Measurements from ENCODE around the gene MGARP.

The MGARP gene

DNA sequence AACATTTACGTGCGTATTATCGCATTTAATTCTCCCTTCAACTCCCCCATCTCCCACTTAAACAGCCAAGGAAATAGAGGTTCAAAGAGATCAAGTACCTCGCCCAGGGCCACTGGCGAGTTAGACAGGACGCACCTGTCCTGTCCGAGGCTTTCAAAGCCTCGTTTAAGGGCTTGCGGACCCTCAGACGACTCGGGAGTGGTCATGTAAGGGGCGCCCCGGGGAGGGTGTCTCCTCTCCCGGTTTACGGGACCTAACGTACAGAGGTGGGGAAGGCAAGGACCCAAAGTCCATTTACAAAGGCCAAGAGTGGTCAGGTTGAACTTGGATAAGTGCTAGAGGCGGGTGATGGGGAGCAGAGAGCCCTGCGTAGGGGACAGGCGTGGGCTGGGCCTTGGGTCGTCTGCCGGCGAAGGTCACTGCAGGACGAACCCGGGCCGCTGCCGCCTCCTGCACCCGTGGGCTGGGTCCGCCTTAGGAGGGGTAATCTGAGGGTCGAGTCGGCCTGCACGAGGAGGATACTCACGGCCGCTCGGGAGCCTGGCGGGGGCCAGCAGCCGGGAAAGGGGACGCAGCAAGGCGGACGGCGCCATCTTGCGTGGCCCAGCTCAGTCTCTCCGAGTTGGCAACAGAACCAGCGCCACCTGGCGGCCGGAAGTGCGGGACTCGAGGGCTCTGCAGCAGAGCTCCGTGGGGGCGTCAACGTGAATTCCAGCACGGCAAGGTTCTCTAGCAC is 15.3 kb upstream of the MGARP start (continued):
- TF ChIP-seq, protein P1, sequence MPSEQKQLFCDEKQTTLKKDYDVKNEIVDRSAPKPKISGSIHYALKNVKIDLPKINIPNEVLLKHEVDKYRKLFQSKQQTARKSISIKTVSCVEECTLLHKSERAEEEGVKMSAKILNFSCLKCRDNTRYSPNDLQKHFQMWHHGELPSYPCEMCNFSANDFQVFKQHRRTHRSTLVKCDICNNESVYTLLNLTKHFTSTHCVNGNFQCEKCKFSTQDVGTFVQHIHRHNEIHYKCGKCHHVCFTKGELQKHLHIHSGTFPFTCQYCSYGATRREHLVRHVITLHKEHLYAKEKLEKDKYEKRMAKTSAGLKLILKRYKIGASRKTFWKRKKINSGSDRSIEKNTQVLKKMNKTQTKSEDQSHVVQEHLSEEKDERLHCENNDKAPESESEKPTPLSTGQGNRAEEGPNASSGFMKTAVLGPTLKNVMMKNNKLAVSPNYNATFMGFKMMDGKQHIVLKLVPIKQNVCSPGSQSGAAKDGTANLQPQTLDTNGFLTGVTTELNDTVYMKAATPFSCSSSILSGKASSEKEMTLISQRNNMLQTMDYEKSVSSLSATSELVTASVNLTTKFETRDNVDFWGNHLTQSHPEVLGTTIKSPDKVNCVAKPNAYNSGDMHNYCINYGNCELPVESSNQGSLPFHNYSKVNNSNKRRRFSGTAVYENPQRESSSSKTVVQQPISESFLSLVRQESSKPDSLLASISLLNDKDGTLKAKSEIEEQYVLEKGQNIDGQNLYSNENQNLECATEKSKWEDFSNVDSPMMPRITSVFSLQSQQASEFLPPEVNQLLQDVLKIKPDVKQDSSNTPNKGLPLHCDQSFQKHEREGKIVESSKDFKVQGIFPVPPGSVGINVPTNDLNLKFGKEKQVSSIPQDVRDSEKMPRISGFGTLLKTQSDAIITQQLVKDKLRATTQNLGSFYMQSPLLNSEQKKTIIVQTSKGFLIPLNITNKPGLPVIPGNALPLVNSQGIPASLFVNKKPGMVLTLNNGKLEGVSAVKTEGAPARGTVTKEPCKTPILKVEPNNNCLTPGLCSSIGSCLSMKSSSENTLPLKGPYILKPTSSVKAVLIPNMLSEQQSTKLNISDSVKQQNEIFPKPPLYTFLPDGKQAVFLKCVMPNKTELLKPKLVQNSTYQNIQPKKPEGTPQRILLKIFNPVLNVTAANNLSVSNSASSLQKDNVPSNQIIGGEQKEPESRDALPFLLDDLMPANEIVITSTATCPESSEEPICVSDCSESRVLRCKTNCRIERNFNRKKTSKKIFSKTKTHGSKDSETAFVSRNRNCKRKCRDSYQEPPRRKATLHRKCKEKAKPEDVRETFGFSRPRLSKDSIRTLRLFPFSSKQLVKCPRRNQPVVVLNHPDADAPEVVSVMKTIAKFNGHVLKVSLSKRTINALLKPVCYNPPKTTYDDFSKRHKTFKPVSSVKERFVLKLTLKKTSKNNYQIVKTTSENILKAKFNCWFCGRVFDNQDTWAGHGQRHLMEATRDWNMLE (tag by site-specific recombination; conservative IDR thresholded peaks at IDR 0.05; ENCODE audit: low read depth), result 0 out of 2 replicates have a peak, but pooled peaks have one; percentile 22
- TF ChIP-seq, protein P2, sequence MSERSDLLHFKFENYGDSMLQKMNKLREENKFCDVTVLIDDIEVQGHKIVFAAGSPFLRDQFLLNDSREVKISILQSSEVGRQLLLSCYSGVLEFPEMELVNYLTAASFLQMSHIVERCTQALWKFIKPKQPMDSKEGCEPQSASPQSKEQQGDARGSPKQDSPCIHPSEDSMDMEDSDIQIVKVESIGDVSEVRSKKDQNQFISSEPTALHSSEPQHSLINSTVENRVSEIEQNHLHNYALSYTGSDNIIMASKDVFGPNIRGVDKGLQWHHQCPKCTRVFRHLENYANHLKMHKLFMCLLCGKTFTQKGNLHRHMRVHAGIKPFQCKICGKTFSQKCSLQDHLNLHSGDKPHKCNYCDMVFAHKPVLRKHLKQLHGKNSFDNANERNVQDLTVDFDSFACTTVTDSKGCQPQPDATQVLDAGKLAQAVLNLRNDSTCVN (tag by site-specific recombination; optimal IDR thresholded peaks at IDR 0.05), result peak; percentile 35
- 0 out of 2 replicates have a peak, but pooled peaks have one; percentile 41 for TF ChIP-seq REPIN1 (tag by site-specific recombination; IDR thresholded peaks at IDR 0.05; ENCODE audit: low read depth)
- peak; percentile 73 for TF ChIP-seq MZF1 (tag by site-specific recombination; IDR thresholded peaks at IDR 0.05; ENCODE audit: borderline replicate concordance)
- TF ChIP-seq ZNF600 (tag by site-specific recombination; IDR thresholded peaks at IDR 0.05), result peak; percentile 68
- TF ChIP-seq, protein P3, sequence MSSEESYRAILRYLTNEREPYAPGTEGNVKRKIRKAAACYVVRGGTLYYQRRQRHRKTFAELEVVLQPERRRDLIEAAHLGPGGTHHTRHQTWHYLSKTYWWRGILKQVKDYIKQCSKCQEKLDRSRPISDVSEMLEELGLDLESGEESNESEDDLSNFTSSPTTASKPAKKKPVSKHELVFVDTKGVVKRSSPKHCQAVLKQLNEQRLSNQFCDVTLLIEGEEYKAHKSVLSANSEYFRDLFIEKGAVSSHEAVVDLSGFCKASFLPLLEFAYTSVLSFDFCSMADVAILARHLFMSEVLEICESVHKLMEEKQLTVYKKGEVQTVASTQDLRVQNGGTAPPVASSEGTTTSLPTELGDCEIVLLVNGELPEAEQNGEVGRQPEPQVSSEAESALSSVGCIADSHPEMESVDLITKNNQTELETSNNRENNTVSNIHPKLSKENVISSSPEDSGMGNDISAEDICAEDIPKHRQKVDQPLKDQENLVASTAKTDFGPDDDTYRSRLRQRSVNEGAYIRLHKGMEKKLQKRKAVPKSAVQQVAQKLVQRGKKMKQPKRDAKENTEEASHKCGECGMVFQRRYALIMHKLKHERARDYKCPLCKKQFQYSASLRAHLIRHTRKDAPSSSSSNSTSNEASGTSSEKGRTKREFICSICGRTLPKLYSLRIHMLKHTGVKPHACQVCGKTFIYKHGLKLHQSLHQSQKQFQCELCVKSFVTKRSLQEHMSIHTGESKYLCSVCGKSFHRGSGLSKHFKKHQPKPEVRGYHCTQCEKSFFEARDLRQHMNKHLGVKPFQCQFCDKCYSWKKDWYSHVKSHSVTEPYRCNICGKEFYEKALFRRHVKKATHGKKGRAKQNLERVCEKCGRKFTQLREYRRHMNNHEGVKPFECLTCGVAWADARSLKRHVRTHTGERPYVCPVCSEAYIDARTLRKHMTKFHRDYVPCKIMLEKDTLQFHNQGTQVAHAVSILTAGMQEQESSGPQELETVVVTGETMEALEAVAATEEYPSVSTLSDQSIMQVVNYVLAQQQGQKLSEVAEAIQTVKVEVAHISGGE (tag by site-specific recombination; conservative IDR thresholded peaks at IDR 0.05; ENCODE audit: low read depth), result peak; percentile 78
- no peak for TF ChIP-seq ZNF404 (tag by site-specific recombination; IDR thresholded peaks at IDR 0.05)
- no peak for TF ChIP-seq GLI4 (tag by site-specific recombination; IDR thresholded peaks at IDR 0.05)
- 0 out of 2 replicates have a peak, but pooled peaks have one; percentile 57 for TF ChIP-seq ZSCAN30 (tag by site-specific recombination; IDR thresholded peaks at IDR 0.05)
- TF ChIP-seq, protein P4, sequence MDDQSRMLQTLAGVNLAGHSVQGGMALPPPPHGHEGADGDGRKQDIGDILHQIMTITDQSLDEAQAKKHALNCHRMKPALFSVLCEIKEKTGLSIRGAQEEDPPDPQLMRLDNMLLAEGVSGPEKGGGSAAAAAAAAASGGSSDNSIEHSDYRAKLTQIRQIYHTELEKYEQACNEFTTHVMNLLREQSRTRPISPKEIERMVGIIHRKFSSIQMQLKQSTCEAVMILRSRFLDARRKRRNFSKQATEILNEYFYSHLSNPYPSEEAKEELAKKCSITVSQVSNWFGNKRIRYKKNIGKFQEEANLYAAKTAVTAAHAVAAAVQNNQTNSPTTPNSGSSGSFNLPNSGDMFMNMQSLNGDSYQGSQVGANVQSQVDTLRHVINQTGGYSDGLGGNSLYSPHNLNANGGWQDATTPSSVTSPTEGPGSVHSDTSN (CRISPR knock-in tag; IDR thresholded peaks at IDR 0.05), result 0 out of 2 replicates have a peak, but pooled peaks have one; percentile 70
- TF ChIP-seq, protein P5, sequence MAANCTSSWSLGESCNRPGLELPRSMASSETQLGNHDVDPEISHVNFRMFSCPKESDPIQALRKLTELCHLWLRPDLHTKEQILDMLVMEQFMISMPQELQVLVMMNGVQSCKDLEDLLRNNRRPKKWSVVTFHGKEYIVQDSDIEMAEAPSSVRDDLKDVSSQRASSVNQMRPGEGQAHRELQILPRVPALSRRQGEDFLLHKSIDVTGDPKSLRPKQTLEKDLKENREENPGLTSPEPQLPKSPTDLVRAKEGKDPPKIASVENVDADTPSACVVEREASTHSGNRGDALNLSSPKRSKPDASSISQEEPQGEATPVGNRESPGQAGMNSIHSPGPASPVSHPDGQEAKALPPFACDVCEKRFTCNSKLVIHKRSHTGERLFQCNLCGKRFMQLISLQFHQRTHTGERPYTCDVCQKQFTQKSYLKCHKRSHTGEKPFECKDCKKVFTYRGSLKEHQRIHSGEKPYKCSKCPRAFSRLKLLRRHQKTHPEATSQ (tag by site-specific recombination; IDR thresholded peaks at IDR 0.05), result no peak
- TF ChIP-seq ZBTB1 (tag by site-specific recombination; IDR thresholded peaks at IDR 0.05), result no peak
- TF ChIP-seq ZBTB17 (tag by site-specific recombination; IDR thresholded peaks at IDR 0.05), result peak; percentile 43
- TF ChIP-seq ZNF501 (tag by site-specific recombination; IDR thresholded peaks at IDR 0.05), result peak; percentile 96
- TF ChIP-seq ZBTB8A (tag by site-specific recombination; IDR thresholded peaks at IDR 0.05), result no peak
- TF ChIP-seq YY1 (tag by site-specific recombination; IDR thresholded peaks at IDR 0.05), result peak; percentile 94
- TF ChIP-seq ZNF391 (tag by site-specific recombination; IDR thresholded peaks at IDR 0.05; ENCODE audit: borderline replicate concordance, low read depth), result peak; percentile 89
- TF ChIP-seq, protein P6, sequence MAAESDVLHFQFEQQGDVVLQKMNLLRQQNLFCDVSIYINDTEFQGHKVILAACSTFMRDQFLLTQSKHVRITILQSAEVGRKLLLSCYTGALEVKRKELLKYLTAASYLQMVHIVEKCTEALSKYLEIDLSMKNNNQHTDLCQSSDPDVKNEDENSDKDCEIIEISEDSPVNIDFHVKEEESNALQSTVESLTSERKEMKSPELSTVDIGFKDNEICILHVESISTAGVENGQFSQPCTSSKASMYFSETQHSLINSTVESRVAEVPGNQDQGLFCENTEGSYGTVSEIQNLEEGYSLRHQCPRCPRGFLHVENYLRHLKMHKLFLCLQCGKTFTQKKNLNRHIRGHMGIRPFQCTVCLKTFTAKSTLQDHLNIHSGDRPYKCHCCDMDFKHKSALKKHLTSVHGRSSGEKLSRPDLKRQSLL (tag by site-specific recombination; IDR thresholded peaks at IDR 0.05), result 0 out of 2 replicates have a peak, but pooled peaks have one; percentile 58
- peak; percentile 74 for TF ChIP-seq KLF16 (tag by site-specific recombination; IDR thresholded peaks at IDR 0.05)
- TF ChIP-seq, protein P7, sequence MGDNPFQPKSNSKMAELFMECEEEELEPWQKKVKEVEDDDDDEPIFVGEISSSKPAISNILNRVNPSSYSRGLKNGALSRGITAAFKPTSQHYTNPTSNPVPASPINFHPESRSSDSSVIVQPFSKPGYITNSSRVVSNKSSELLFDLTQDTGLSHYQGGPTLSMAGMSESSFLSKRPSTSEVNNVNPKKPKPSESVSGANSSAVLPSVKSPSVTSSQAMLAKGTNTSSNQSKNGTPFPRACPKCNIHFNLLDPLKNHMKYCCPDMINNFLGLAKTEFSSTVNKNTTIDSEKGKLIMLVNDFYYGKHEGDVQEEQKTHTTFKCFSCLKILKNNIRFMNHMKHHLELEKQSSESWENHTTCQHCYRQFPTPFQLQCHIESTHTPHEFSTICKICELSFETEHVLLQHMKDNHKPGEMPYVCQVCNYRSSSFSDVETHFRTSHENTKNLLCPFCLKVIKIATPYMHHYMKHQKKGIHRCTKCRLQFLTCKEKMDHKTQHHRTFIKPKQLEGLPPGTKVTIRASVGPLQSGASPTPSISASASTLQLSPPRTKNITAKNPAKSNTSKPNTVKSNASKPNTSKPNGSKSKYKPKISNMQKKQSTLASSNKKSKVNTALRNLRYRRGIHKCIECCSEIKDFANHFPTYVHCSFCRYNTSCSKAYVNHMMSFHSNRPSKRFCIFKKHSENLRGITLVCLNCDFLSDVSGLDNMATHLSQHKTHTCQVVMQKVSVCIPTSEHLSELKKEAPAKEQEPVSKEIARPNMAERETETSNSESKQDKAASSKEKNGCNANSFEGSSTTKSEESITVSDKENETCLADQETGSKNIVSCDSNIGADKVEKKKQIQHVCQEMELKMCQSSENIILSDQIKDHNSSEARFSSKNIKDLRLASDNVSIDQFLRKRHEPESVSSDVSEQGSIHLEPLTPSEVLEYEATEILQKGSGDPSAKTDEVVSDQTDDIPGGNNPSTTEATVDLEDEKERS (tag by site-specific recombination; IDR thresholded peaks at IDR 0.05), result no peak

Measured in HEK293 (cell line).